ENCODE data around the gene EIF6.

- TF ChIP-seq CTCF (IDR thresholded peaks at IDR 0.05) (no peak), POLR2A (IDR thresholded peaks at IDR 0.05) (no peak)
These were observed 12.6 kb upstream of the EIF6 start for GRCh38 chr20:35297155-35297554.

All from esophagus squamous epithelium (tissue), 4 donors.